Right forelimb (tissue), 1 donor: ENCODE data around the gene WBP2.

Experiments
- DNase-seq: peaks from one replicate; pipeline ENCODE4 v3.0.0-alpha.2; 2018

WBP2 gene

GRCh38 chr17:75826561-75827307 lies 28.4 kb downstream of the WBP2 start:
- no peak for DNase-seq

- no peak for DNase-seq
These were observed 29.3 kb downstream of the WBP2 start for GRCh38 chr17:75825748-75826370.

- no peak for DNase-seq
These were observed 30.0 kb downstream of the WBP2 start for GRCh38 chr17:75825149-75825552.

- no peak for DNase-seq
These were observed 30.5 kb downstream of the WBP2 start for GRCh38 chr17:75824666-75825065.

GRCh38 chr17:75824050-75824552 lies 31.0 kb downstream of the WBP2 start:
- DNase-seq = no peak

- no peak for DNase-seq
These were observed 31.7 kb downstream of the WBP2 start for GRCh38 chr17:75823257-75824041.

GRCh38 chr17:75822800-75823166 lies 32.4 kb downstream of the WBP2 start:
- no peak for DNase-seq

GRCh38 chr17:75822119-75822799 lies 32.9 kb downstream of the WBP2 start:
- no peak for DNase-seq

- DNase-seq = no peak
These were observed 33.6 kb downstream of the WBP2 start for GRCh38 chr17:75821552-75821951.

GRCh38 chr17:75820094-75821080 lies 34.7 kb downstream of the WBP2 start:
- DNase-seq = no peak

GRCh38 chr17:75819678-75820077 lies 35.5 kb downstream of the WBP2 start:
- peak; percentile 30 for DNase-seq

- peak; percentile 42 for DNase-seq
These were observed 36.0 kb downstream of the WBP2 start for GRCh38 chr17:75819116-75819515.

- DNase-seq = no peak
These were observed 36.7 kb downstream of the WBP2 start for GRCh38 chr17:75818326-75818885.

- DNase-seq = no peak
These were observed 37.6 kb downstream of the WBP2 start for GRCh38 chr17:75817571-75817970.

GRCh38 chr17:75816693-75817092 lies 38.4 kb downstream of the WBP2 start:
- peak; percentile 42 for DNase-seq

GRCh38 chr17:75815399-75815798 lies 39.7 kb downstream of the WBP2 start:
- DNase-seq = no peak

- no peak for DNase-seq
These were observed 40.2 kb downstream of the WBP2 start for GRCh38 chr17:75814900-75815373.

GRCh38 chr17:75814021-75814395 lies 41.1 kb downstream of the WBP2 start:
- DNase-seq = no peak

- DNase-seq = no peak
These were observed 41.8 kb downstream of the WBP2 start for GRCh38 chr17:75813081-75814020.
